AG09319 (cell line): ENCODE measurements around the gene TRPM8.

ENCODE experiments used
- DNase-seq: peaks from one replicate; pipeline ENCODE4 v3.0.0-alpha.2; 2010; ENCODE audit warnings: low read depth; ENCODE audit errors: extremely low read depth
- TF ChIP-seq, protein P1 (sequence below): IDR thresholded peaks from 2 replicates; pipeline ENCODE4 v1.5.1; 2011; ENCODE audit warnings: low read depth, mild to moderate bottlenecking, inconsistent platforms, low read length, moderate library complexity

Gene TRPM8

DNA sequence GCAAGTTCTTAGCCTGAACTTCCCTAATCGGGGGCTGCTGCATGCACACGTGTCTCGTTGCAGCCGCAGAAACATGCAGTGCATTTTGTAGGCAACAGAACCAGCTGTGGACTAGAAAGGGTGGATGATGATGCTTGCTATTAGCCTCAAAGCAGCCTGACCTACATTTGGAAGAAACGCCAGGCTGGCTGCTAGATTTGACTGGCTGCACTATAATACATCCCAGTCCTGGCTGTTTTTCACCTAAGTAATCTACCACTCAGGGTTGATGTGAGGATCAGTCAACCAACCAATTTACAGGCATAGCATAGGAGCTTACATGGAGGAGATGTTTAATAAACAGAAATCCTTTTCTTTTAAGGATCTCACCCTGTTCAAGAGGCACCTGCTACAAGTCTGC lies 77.0 kb downstream of the TRPM8 start:
- DNase-seq, result no peak
- TF ChIP-seq, protein P1, sequence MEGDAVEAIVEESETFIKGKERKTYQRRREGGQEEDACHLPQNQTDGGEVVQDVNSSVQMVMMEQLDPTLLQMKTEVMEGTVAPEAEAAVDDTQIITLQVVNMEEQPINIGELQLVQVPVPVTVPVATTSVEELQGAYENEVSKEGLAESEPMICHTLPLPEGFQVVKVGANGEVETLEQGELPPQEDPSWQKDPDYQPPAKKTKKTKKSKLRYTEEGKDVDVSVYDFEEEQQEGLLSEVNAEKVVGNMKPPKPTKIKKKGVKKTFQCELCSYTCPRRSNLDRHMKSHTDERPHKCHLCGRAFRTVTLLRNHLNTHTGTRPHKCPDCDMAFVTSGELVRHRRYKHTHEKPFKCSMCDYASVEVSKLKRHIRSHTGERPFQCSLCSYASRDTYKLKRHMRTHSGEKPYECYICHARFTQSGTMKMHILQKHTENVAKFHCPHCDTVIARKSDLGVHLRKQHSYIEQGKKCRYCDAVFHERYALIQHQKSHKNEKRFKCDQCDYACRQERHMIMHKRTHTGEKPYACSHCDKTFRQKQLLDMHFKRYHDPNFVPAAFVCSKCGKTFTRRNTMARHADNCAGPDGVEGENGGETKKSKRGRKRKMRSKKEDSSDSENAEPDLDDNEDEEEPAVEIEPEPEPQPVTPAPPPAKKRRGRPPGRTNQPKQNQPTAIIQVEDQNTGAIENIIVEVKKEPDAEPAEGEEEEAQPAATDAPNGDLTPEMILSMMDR, result no peak

DNA sequence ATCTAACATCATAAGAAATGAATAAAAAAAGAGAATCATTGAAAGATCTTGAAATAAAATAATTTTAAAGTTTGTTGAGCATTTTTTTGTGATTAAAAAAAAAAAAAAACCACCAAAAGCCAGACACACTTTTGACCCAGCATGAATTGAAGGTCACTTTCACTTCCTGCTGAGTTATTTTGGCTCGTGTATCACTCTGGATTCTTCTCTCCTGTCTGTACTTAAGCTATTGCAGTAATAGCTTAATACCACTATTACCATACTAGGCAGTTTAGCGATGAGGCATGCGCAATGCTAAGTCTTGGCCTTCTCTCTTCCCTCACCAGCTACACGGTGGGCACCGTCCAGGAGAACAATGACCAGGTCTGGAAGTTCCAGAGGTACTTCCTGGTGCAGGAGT lies 78.8 kb downstream of the TRPM8 start:
- TF ChIP-seq, protein P1, result no peak
- no peak for DNase-seq

DNA sequence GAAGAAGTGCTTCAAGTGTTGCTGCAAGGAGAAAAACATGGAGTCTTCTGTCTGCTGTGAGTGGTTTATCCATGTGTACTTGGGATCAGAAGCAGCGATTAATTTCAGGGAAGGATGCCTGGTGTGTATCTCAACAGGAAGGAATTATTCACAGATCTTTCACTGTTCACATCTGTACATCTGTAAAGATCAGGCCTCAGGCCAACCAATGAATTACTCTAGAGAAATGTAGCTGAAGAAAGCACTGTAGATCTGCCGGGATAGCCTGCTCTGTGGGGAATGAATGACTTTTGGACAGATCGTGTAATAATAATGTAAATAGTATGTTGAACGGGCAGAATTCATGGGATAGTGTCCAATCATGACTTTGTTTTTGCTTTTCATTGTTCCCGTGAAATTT lies 79.3 kb downstream of the TRPM8 start:
- no peak for DNase-seq
- TF ChIP-seq, protein P1, result no peak

DNA sequence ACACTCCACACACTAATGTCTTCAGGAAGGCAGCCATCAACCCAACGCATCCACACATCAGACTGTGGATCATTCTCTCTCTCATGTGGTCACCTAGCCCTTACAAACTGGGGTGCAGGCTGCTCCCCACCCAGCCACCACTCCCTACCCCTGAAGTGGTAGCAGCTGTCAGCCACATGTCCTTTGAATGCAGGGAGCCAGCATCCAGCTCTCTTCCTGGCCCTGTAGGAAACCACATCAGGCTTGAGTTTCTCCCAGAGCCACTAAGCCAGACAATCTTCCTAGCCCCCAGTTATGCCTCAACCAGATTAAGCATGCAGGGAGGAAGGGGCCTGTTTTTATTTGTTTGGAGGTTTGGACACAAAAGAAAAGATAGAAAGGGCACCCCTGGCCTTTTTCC lies 80.5 kb downstream of the TRPM8 start:
- TF ChIP-seq, protein P1, result no peak
- no peak for DNase-seq

DNA sequence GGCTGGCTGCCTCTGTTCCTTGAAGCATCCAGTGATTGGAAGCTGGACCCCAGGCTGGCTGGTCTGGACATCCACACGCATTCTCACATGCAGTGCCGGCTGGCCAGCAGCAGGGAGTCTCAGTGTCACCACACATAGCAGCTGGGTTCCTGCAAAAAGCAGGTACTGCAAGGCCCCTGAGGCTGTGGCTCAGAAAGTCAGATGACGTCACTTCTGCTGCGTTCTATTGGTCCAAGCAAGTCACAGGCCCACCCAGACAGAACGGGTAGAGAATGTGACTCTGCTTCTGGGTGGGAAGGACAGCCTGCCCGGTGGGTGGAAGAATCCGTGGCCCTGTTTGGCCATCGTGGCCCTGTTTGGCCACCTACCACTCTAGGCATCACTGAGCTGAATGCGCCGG lies 82.0 kb downstream of the TRPM8 start:
- DNase-seq, result no peak
- TF ChIP-seq, protein P1, result no peak

DNA sequence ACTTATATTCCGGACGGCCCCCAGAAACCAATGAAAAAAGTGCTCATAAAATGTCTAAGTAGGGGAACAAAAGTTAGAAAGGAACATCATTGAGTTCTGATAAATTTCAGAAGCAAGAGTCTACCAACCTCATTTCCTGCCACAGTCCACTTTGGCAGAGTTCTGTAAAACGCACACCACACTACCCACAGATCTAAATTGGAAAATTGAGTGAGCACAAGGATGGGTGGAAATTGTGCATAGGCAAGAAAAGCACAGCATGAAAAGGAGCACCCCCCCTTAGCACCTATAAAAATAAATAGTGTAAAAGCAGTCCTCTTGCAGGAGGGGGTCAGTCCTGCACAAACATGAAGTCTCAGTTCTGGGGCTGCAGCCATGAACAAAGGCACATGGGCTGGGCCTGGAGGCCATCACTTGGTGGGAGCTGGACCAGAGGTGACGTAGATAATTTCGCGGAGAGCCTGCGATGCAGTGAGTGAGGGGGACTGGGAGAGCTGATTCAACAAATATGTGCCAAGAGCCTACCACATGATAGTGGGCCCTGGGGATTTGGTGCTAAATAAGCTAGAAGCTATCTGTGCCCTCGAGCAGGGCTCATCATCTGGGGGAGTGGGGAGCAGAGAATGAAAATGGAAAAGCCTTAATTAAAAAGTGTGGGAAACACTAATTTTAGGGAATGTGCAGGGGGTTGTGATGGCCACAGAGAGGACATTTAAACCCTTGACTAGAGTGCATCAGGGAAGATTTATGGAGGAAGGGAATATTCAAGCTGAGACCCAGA lies 84.4 kb downstream of the TRPM8 start:
- TF ChIP-seq, protein P1, result no peak
- DNase-seq, result no peak

DNA sequence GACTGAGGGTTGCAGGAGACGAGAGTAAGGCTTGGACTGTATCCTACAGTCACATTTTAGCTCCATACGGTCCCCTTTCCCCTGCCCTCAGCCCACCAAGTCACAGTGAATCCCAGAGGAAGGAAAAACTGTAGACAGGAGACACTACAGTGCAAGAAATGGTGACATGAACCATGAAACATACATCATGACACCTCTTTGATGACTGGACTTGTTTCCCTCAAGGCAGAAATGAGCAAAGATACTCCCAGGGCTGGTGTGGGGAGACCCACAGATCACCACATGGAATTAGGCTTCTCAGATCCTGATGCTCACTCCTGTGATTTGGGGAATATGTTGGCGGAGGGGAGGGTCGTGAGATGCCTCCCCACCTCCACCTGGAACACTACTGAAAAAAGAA lies 85.1 kb downstream of the TRPM8 start:
- TF ChIP-seq, protein P1, result no peak
- DNase-seq, result no peak
